HG02588 (cell line): ENCODE data around the gene MAPK12.
"Not testable (repeated sequence)": the region's sequence is repeated elsewhere in the genome, so short reads cannot be mapped to it uniquely, and the experiment has no call there.

Experiments
- ATAC-seq: cut with Tn5 transposase; IDR thresholded peaks from one replicate; pipeline ENCODE4 v1.9.1; 2021; ENCODE audit warnings: mild to moderate bottlenecking, moderate library complexity; ENCODE audit not compliant: unreplicated experiment

MAPK12 gene

GRCh38 chr22:50217543-50218152, 43.8 kb downstream of the MAPK12 start:
- no peak for ATAC-seq

GRCh38 chr22:50216684-50217520, 44.6 kb downstream of the MAPK12 start:
- no peak for ATAC-seq

- ATAC-seq, result no peak
Observed at GRCh38 chr22:50216055-50216683, 45.3 kb downstream of the MAPK12 start.

- no peak for ATAC-seq
Observed at GRCh38 chr22:50215297-50216054, 46.0 kb downstream of the MAPK12 start.

- ATAC-seq, result no peak
Observed at GRCh38 chr22:50213263-50213662, 48.2 kb downstream of the MAPK12 start.

- no peak for ATAC-seq
Observed at GRCh38 chr22:50211147-50211546, 50.3 kb downstream of the MAPK12 start.

- ATAC-seq, result no peak
Observed at GRCh38 chr22:50210378-50211139, 50.9 kb downstream of the MAPK12 start.

- no peak for ATAC-seq
Observed at GRCh38 chr22:50209893-50210292, 51.6 kb downstream of the MAPK12 start.

- no peak for ATAC-seq
Observed at GRCh38 chr22:50208939-50209892, 52.3 kb downstream of the MAPK12 start.

- ATAC-seq, result no peak
Observed at GRCh38 chr22:50208430-50208938, 53.0 kb downstream of the MAPK12 start.

- no peak for ATAC-seq
Observed at GRCh38 chr22:50207383-50208140, 53.9 kb downstream of the MAPK12 start.

GRCh38 chr22:50206599-50206998, 54.9 kb downstream of the MAPK12 start:
- ATAC-seq, result no peak

- no peak for ATAC-seq
Observed at GRCh38 chr22:50205781-50206569, 55.5 kb downstream of the MAPK12 start.

- ATAC-seq, result not testable (repeated sequence)
Observed at GRCh38 chr22:50204998-50205397, 56.5 kb downstream of the MAPK12 start.

- ATAC-seq, result no peak
Observed at GRCh38 chr22:50204571-50204970, 56.9 kb downstream of the MAPK12 start.

- ATAC-seq, result no peak
Observed at GRCh38 chr22:50203288-50203687, 58.2 kb downstream of the MAPK12 start.
